HCT116 (cell line): ENCODE results near the gene APC2. TPM values are rescaled to one million over a fixed set of nuclear protein-coding genes. Genes with fewer than 3 reads are reported as not detected.

Experiments
- ATAC-seq: fragments of 200-7000 bp; cut with Tn5 transposase; 2 replicates; pipeline ENCODE4 v1.9.1; 2020; ENCODE audit warnings: mild to moderate bottlenecking, moderate library complexity
- BruUV-seq: library from RNA; stranded (reverse); fragments of 400-500 nt; replicated peaks from 2 replicates; lab custom pipeline; 2021; lab: Mats Ljungman, UMichigan
- CTCF ChIA-PET: fragments of 300-600 bp; sonication (Branson Sonifier 250); formaldehyde crosslinking; loops from one replicate; lab custom pipeline; 2021; ENCODE audit warnings: antibody characterized with exemption; lab: Charles Lee
- POLR2A ChIA-PET: fragments of 300-600, 350-600 bp; sonication (Branson Sonifier 250); formaldehyde crosslinking; loops from one replicate; lab custom pipeline; 2021; ENCODE audit warnings: antibody characterized with exemption; lab: Charles Lee
- RAD21 ChIA-PET, 2 experiments: fragments of 300-600 bp; sonication (Branson Sonifier 250); formaldehyde crosslinking; loops; one replicate each; lab custom pipeline; 2023; ENCODE audit warnings: low total read pairs in 2 of 2; ENCODE audit not compliant: uncharacterized antibody in 2 of 2, unreplicated experiment in 2 of 2, low non-redundant PET in 1 of 2; lab: Charles Lee
- DNase-seq: peaks from one replicate; pipeline ENCODE4 v3.0.0-alpha.2; 2010; ENCODE audit warnings: low read depth, low spot score
- H2AFZ ChIP-seq: fragments of 200-600 bp; shearing (Covaris generic), sonication (generic); 2 replicates; pipeline ENCODE4 v1.6.1; 2017; ENCODE audit warnings: low read depth, mixed run types, mixed read lengths, antibody characterized with exemption, low read length; ENCODE audit not compliant: poor library complexity, severe bottlenecking
- H3K27ac ChIP-seq: 2 replicates; pipeline ENCODE4 v1.5.1; 2012; ENCODE audit warnings: low read depth, low read length
- H3K27me3 ChIP-seq: fragments of 200-600 bp; sonication (generic); 2 replicates; pipeline ENCODE4 v1.6.1; 2016; ENCODE audit warnings: mixed run types, low read length, mixed read lengths; ENCODE audit not compliant: insufficient read depth
- H3K36me3 ChIP-seq, 2 experiments: fragments of 200-500 bp in 1 of 2; fragments of 200-600 bp in 1 of 2; sonication (Bioruptor generic) in 1 of 2; sonication (generic) in 1 of 2; 2 replicates each; pipeline versions ENCODE4 v1.5.1 to v1.6.1; 2014 to 2016; ENCODE audit warnings: low read length in 2 of 2, inconsistent platforms in 1 of 2, mixed read lengths in 1 of 2, mixed run types in 1 of 2; ENCODE audit not compliant: insufficient read depth in 2 of 2, control insufficient read depth in 1 of 2
- H3K4me1 ChIP-seq, 2 experiments: fragments of 200-600 bp in 1 of 2; sonication (generic) in 1 of 2; 2 replicates each; pipeline versions ENCODE4 v1.5.1 to v1.6.1; 2012 to 2017; ENCODE audit warnings: low read length in 2 of 2, inconsistent platforms in 1 of 2, mild to moderate bottlenecking in 1 of 2, mixed read lengths in 1 of 2, mixed run types in 1 of 2, moderate library complexity in 1 of 2; ENCODE audit not compliant: insufficient read depth in 2 of 2, control insufficient read depth in 1 of 2
- H3K4me2 ChIP-seq: fragments of 200-600 bp; sonication (generic); 2 replicates; pipeline ENCODE4 v1.6.1; 2017; ENCODE audit warnings: mixed run types, low read length, mixed read lengths
- H3K4me3 ChIP-seq, 2 experiments: fragments of 200-600 bp in 1 of 2; sonication (generic) in 1 of 2; replicated peaks in 1 of 2; 2 replicates each; pipeline ENCODE4 v1.5.1; 2011 to 2016; ENCODE audit warnings: low read length in 2 of 2, control low read depth in 1 of 2, low read depth in 1 of 2, mild to moderate bottlenecking in 1 of 2, mixed read lengths in 1 of 2, mixed run types in 1 of 2
- H3K79me2 ChIP-seq: fragments of 200-600 bp; sonication (generic); 2 replicates; pipeline ENCODE4 v1.6.1; 2017; ENCODE audit warnings: mild to moderate bottlenecking, mixed run types, low read length, moderate library complexity, mixed read lengths; ENCODE audit not compliant: insufficient read depth
- H3K9ac ChIP-seq: fragments of 200-600 bp; sonication (generic); 2 replicates; pipeline ENCODE4 v1.6.1; 2016; ENCODE audit warnings: low read length, mixed read lengths
- H3K9me2 ChIP-seq: fragments of 200-600 bp; sonication (generic), shearing (Covaris generic); 2 replicates; pipeline ENCODE4 v1.6.1; 2017; ENCODE audit warnings: mixed run types, mild to moderate bottlenecking, moderate library complexity; ENCODE audit not compliant: insufficient read depth
- H3K9me3 ChIP-seq, 2 experiments: fragments of 200-500 bp in 1 of 2; fragments of 200-600 bp in 1 of 2; sonication (Bioruptor generic) in 1 of 2; sonication (generic) in 1 of 2; 2 replicates each; pipeline ENCODE4 v1.6.1; 2014 to 2017; ENCODE audit warnings: low read length in 2 of 2, mixed read lengths in 2 of 2, inconsistent platforms in 1 of 2, low read depth in 1 of 2, mild to moderate bottlenecking in 1 of 2, mixed run types in 1 of 2, moderate library complexity in 1 of 2; ENCODE audit not compliant: control insufficient read depth in 1 of 2, insufficient read depth in 1 of 2
- H4K20me1 ChIP-seq: fragments of 200-600 bp; sonication (generic), shearing (Covaris generic); 2 replicates; pipeline ENCODE4 v1.6.1; 2017; ENCODE audit warnings: mixed run types, mild to moderate bottlenecking, moderate library complexity; ENCODE audit not compliant: insufficient read depth
- ATF3 ChIP-seq: IDR thresholded peaks from 2 replicates; pipeline ENCODE4 v1.6.1; 2012
- CEBPB ChIP-seq: IDR thresholded peaks from 2 replicates; pipeline ENCODE4 v1.6.1; 2012; ENCODE audit warnings: low read depth
- EGR1 ChIP-seq: IDR thresholded peaks from 2 replicates; pipeline ENCODE4 v1.6.1; 2012; ENCODE audit warnings: low read depth
- JUND ChIP-seq: IDR thresholded peaks from 2 replicates; pipeline ENCODE4 v1.6.1; 2012
- POLR2A ChIP-seq: IDR thresholded peaks from 2 replicates; pipeline ENCODE4 v1.7.0; 2011; ENCODE audit warnings: borderline replicate concordance; ENCODE audit not compliant: insufficient read depth, insufficient read length; ENCODE audit errors: extremely low read depth
- POLR2AphosphoS5 ChIP-seq: IDR thresholded peaks from 2 replicates; pipeline ENCODE4 v1.6.1; 2011; ENCODE audit warnings: mild to moderate bottlenecking, low read depth, low read length, moderate library complexity
- REST ChIP-seq: IDR thresholded peaks from 2 replicates; pipeline ENCODE4 v1.6.1; 2012; ENCODE audit warnings: low read depth
- SIN3A ChIP-seq: IDR thresholded peaks from 2 replicates; pipeline ENCODE4 v1.6.1; 2012; ENCODE audit warnings: low read depth
- SP1 ChIP-seq: IDR thresholded peaks from 2 replicates; pipeline ENCODE4 v1.6.1; 2012; ENCODE audit warnings: low read depth
- TCF7L2 ChIP-seq: IDR thresholded peaks from 2 replicates; pipeline ENCODE4 v1.7.0; 2011; ENCODE audit warnings: borderline replicate concordance, inconsistent platforms; ENCODE audit not compliant: insufficient read depth, insufficient read length; ENCODE audit errors: extremely low read depth
- YY1 ChIP-seq: IDR thresholded peaks from 2 replicates; pipeline ENCODE4 v1.6.1; 2011; ENCODE audit warnings: low read length, low read depth, moderate library complexity, mild to moderate bottlenecking; ENCODE audit not compliant: insufficient replicate concordance; ENCODE audit errors: extremely low read depth
- ZFX ChIP-seq: fragments of 450-650 bp; IDR thresholded peaks from 2 replicates; pipeline ENCODE4 v1.6.1; 2017
- ZNF274 ChIP-seq: fragments of 200-500 bp; sonication (Bioruptor generic); IDR thresholded peaks from 2 replicates; pipeline ENCODE4 v1.6.1; 2014; ENCODE audit warnings: mild to moderate bottlenecking, low read depth, low read length, inconsistent platforms
- intact Hi-C: fragments of 100-400 bp; cut with micrococcal nuclease; formaldehyde crosslinking; loops from 2 replicates; pipeline ENCODE4 v1.10.0; 2022
- total RNA-seq: library from RNA; stranded (reverse); gene quantifications from one replicate; pipeline ENCODE4 v1.2.1, GENCODE V29; 2021; ENCODE audit not compliant: unreplicated experiment

Gene APC2
- total RNA-seq, 1 experiment from 2014 or later = 1.6 TPM

GRCh38 chr19:1505991-1506881 is 56.3 kb downstream of the APC2 start:
- no TSS peak for BruUV-seq
- DNase-seq (no peak), ATAC-seq (no peak)
- no peak overlapping the region for H3K9ac ChIP-seq
- TF ChIP-seq JUND (no peak), SIN3A (no peak), ZNF274 (no peak), POLR2A (no peak), SP1 (no peak), YY1 (no peak)
- intact Hi-C loops = no loop called here
- no peaks in the 10 kb centered on the region for H3K36me3 ChIP-seq
- no peaks in the 10 kb centered on the region for H3K27me3 ChIP-seq
- H3K4me2 ChIP-seq = no peak overlapping the region
- no peaks in the 10 kb centered on the region; the same call in 1 of the 2 replicates for H3K79me2 ChIP-seq
- peaks cover 24 to 54% of the 10 kb centered on the region in 2 experiments for H3K4me1 ChIP-seq
- H4K20me1 ChIP-seq = no peaks in the 10 kb centered on the region
- no peak overlapping the region for H3K4me3 ChIP-seq
- RAD21 ChIA-PET = no interaction called here
- POLR2A ChIA-PET = no interaction called here
- H3K27ac ChIP-seq = no peak overlapping the region
- H2AFZ ChIP-seq = no peak overlapping the region
- CTCF ChIA-PET = interaction anchor here (1.1 kb wide), 1 partner anchor 15 kb away, joined by 5 read pairs; the partner anchor contains the start of gene REEP6
- H3K9me3 ChIP-seq = no peaks in the 10 kb centered on the region
- no peaks in the 10 kb centered on the region for H3K9me2 ChIP-seq

DNA sequence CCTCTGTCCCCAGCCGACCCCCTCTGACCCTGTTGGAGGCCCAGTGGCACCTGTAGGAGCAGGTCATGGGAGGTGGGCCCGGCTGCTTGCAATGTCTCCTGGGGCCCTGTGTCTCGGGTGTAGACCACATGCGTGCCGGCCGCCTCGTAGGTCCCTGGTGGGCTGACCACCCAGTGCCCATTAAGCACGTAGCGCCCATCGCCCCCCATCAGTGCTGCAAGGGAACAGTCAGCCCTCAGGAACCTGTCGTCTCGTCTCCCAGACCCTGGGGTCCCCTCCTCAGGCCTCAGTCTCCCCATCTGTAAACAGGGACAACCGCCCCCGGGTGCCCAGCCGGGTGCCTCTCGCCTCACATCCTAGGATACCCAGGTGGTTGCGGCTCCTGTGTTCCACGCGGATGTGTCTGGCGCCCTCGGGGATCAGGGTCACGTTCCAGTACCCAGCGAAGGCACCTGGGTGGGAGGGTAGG is 57.3 kb downstream of the APC2 start:
- peaks cover 31 to 63% of the 10 kb centered on the region in 2 experiments for H3K4me1 ChIP-seq
- ATAC-seq (no peak), DNase-seq (no peak)
- no peaks in the 10 kb centered on the region for H3K9me2 ChIP-seq
- peak overlapping the region; percentile 92 for H3K4me2 ChIP-seq
- ChIA-PET RAD21 (no interaction called here), CTCF (no interaction called here), POLR2A (no interaction called here)
- peak overlapping the region; percentile 74 for H3K9ac ChIP-seq
- no peaks in the 10 kb centered on the region for H3K9me3 ChIP-seq
- H3K79me2 ChIP-seq = peaks cover 8% of the 10 kb centered on the region; the same call in 1 of the 2 replicates
- intact Hi-C loops = no loop called here
- no peaks in the 10 kb centered on the region for H3K36me3 ChIP-seq
- TF ChIP-seq REST (no peak), SIN3A (no peak), CEBPB (no peak), EGR1 (no peak), POLR2AphosphoS5 (no peak), TCF7L2 (no peak), ATF3 (no peak), ZFX (no peak), ZNF274 (no peak), SP1 (no peak)
- peak overlapping the region; percentile 36 to 56 for H3K4me3 ChIP-seq
- H4K20me1 ChIP-seq = no peaks in the 10 kb centered on the region
- BruUV-seq = no TSS peak
- no peak overlapping the region for H2AFZ ChIP-seq
- peak overlapping the region; percentile 96; the same call in 1 of the 2 replicates for H3K27ac ChIP-seq
- H3K27me3 ChIP-seq = no peaks in the 10 kb centered on the region
